ENCODE measurements around the gene SULT4A1.

- TF ChIP-seq TEAD4 (IDR thresholded peaks at IDR 0.05; ENCODE audit: low read depth, low read length) = no peak
- no peak for TF ChIP-seq SRF (IDR thresholded peaks at IDR 0.05; ENCODE audit: low read depth, low read length)
- TF ChIP-seq, protein P1, sequence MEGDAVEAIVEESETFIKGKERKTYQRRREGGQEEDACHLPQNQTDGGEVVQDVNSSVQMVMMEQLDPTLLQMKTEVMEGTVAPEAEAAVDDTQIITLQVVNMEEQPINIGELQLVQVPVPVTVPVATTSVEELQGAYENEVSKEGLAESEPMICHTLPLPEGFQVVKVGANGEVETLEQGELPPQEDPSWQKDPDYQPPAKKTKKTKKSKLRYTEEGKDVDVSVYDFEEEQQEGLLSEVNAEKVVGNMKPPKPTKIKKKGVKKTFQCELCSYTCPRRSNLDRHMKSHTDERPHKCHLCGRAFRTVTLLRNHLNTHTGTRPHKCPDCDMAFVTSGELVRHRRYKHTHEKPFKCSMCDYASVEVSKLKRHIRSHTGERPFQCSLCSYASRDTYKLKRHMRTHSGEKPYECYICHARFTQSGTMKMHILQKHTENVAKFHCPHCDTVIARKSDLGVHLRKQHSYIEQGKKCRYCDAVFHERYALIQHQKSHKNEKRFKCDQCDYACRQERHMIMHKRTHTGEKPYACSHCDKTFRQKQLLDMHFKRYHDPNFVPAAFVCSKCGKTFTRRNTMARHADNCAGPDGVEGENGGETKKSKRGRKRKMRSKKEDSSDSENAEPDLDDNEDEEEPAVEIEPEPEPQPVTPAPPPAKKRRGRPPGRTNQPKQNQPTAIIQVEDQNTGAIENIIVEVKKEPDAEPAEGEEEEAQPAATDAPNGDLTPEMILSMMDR (IDR thresholded peaks at IDR 0.05; ENCODE audit: control extremely low read depth in 1 of 3, insufficient read depth in 1 of 3, low read depth in 1 of 3, low read length in 3 of 3) = no peak
- no peak for TF ChIP-seq GABPA (IDR thresholded peaks at IDR 0.05; ENCODE audit: borderline replicate concordance, insufficient read depth, low read length)
Observed at GRCh38 chr22:43838161-43838560, 24.2 kb downstream of the SULT4A1 start.
